ENCODE results near the gene SYPL1.

DNA sequence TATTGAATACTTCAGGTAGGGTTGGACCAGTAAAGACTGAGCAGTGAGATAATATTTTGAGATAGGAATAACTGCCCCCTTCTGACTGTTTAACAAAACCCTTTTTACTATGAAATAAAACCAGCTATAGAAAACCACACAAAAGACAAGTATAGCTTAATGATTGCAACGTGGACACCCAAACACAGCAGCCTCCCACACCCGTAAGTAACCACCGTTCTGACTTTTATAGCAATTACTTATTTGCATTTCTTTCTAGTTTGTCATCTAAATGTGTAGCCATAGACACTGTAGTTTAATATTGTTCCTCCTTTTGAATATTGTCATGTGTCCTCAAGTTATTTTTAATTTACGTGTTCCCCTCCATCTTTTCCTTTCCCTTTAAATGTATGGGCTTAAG, 42.9 kb upstream of the SYPL1 start:
- TF ChIP-seq, protein P1, sequence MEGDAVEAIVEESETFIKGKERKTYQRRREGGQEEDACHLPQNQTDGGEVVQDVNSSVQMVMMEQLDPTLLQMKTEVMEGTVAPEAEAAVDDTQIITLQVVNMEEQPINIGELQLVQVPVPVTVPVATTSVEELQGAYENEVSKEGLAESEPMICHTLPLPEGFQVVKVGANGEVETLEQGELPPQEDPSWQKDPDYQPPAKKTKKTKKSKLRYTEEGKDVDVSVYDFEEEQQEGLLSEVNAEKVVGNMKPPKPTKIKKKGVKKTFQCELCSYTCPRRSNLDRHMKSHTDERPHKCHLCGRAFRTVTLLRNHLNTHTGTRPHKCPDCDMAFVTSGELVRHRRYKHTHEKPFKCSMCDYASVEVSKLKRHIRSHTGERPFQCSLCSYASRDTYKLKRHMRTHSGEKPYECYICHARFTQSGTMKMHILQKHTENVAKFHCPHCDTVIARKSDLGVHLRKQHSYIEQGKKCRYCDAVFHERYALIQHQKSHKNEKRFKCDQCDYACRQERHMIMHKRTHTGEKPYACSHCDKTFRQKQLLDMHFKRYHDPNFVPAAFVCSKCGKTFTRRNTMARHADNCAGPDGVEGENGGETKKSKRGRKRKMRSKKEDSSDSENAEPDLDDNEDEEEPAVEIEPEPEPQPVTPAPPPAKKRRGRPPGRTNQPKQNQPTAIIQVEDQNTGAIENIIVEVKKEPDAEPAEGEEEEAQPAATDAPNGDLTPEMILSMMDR (IDR thresholded peaks at IDR 0.05; ENCODE audit: low read depth, low read length, poor library complexity, severe bottlenecking): no peak
- TF ChIP-seq EZH2phosphoT487 (IDR thresholded peaks at IDR 0.05; ENCODE audit: borderline replicate concordance, low read length): no peak

Measured in DOHH2 (cell line).